Left lung (tissue), 10 donors: Measurements from ENCODE around the gene TCF7L1. TPM values are rescaled to one million over a fixed set of nuclear protein-coding genes. Genes with fewer than 3 reads are reported as not detected.

ENCODE experiments used
- ATAC-seq: fragments of 200-7000 bp; cut with Tn5 transposase; one replicate; pipeline ENCODE4 v1.9.1; 2020; ENCODE audit warnings: moderate library complexity
- DNase-seq, 4 donors: peaks; one replicate each; pipeline ENCODE4 v3.0.0-alpha.2; 2013 to 2020
- H3K27ac ChIP-seq, 2 donors: fragments of 200-600 bp; sonication (generic) in 1 of 2; one replicate each; pipeline versions ENCODE4 v1.5.0 to v1.8.0; 2020 to 2021
- H3K27me3 ChIP-seq, 2 donors: fragments of 200-600 bp; sonication (generic) in 1 of 2; one replicate each; pipeline versions ENCODE4 v1.5.0 to v1.8.0; 2020 to 2021
- H3K36me3 ChIP-seq, 2 donors: fragments of 200-600 bp; sonication (generic) in 1 of 2; one replicate each; pipeline versions ENCODE4 v1.5.0 to v1.8.0; 2020 to 2021
- H3K4me1 ChIP-seq, 2 donors: fragments of 200-600 bp; one replicate each; pipeline ENCODE4 v1.8.0; 2021
- H3K4me3 ChIP-seq, 2 donors: fragments of 200-600 bp; sonication (generic) in 1 of 2; one replicate each; pipeline versions ENCODE4 v1.5.0 to v1.8.0; 2020 to 2021; ENCODE audit warnings: mild to moderate bottlenecking in 1 of 2
- H3K9me3 ChIP-seq, 2 donors: fragments of 200-600 bp; sonication (generic) in 1 of 2; one replicate each; pipeline versions ENCODE4 v1.5.0 to v1.8.0; 2020 to 2021
- CTCF ChIP-seq, 2 donors: fragments of 200-600 bp; sonication (generic) in 1 of 2; IDR thresholded peaks; one replicate each; pipeline versions ENCODE4 v1.5.0 to v1.8.0; 2021; ENCODE audit warnings: antibody characterized with exemption in 2 of 2
- intact Hi-C, 2 donors: fragments of 100-400 bp; cut with DNase I; formaldehyde crosslinking; loops; one replicate each; pipeline versions ENCODE4 v1.11.2 to v1.14.2; 2022
- polyA plus RNA-seq, 6 donors: library from polyadenylated mRNA; unstranded; fragments of 120-200 nt; gene quantifications; one replicate each; pipeline ENCODE4 v1.2.1, GENCODE V29; 2013; ENCODE audit not compliant: insufficient read length in 6 of 6
- total RNA-seq, 2 donors: library from RNA; stranded (reverse); fragmentation: NEBNext Ultra II Directional; extraction: Animal tissue kit (Norgen Biotek cat#: 25700); gene quantifications; one replicate each; pipeline ENCODE4 v1.2.1, GENCODE V29; 2021
- donor health status: DM: no; HTN: yes; CAD: no.
- donor health status: DM: no; HTN: no; CAD: no.

The TCF7L1 gene
- total and polyA plus RNA-seq, 8 donors: 16.4 to 63.9 (median 57.5) TPM

DNA sequence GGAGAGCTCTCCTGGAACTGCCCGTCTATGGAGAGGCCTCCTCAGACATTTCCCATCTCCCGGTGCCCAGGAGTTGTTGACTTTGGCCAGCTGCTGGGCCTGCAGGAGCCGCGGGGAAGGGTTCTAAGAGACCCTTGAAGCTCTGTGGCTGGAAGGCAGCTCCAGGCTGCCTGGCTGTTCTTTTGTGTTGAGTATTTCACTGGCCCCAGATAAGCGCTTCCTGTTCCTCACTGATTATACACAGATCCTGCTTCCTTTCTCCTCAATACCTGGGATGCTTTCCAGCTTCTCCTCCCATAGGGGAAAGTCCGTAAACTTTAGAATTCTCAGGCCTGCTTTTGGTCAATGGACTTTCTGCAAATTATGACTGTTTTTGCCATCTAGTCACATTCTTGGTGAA is 136.8 kb downstream of the TCF7L1 start:
- DNase-seq: peak in 1 of 4 donors; percentile 56
- TF ChIP-seq CTCF (IDR thresholded peaks at IDR 0.05): no peak
- Histone ChIP-seq H3K36me3 (no peaks in the 10 kb centered on the region), H3K9me3 (no peaks in the 10 kb centered on the region), H3K27ac (peak overlapping the region; percentile 9 to 67), H3K4me3 (no peak overlapping the region), H3K27me3 (no peaks in the 10 kb centered on the region), H3K4me1 (peaks cover 9 to 39% of the 10 kb centered on the region in 2 donors)
- ATAC-seq: peak; percentile 82
- intact Hi-C loops: no loop called here

- peaks cover 0 to 33% of the 10 kb centered on the region in 2 donors for H3K4me1 ChIP-seq
- intact Hi-C loops: no loop called here
- TF ChIP-seq CTCF (IDR thresholded peaks at IDR 0.05): no peak
Observed at GRCh38 chr2:85272357-85272756, 139.2 kb downstream of the TCF7L1 start.

DNA sequence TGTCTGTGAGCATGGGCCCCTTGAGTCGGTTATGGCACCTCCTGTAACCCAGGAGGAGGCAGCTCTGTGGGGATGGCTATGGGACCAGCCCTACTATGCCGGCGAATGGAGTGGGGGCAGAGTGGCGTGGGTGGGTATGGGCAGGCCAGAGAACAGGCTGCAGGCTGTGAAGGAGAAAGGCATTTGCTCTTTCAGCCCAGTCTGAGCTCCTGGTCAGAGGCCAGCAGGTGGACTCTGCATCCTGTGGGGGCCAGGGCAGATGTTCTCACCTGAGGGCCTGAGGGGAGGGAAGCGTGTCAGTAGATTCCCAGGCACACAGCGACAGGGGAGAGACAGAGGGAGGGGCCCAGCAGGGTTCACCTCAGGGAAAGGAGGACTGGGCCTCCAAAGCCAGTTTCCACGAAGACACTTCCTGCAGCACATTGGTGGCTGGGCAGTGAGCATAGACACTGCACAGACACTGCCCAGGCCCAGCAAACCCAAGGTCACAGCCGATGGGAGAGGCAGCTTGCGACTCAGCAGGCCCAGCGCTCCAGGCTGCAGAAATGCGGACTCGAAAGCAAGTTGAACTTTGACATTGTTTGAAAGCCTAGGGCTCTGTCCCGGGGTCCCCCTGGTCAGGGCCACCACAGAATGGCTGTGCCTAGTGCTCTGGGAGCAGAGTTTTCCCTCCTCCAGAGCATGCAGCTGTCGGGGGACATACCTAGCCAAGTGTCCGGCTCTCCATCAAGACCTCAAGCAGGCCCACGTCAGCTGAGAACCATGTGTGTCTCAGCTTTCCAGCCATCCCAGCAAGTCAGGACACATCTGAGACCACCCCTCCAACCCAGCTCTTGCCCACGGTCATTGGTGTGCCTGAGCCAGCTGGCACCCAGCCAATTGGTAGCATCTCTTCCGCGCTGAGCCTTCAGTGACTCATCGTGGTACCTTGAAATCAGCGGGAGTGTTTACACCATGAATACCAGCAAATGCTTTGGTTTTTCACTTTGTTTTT is 140.8 kb downstream of the TCF7L1 start:
- ATAC-seq (no peak), DNase-seq (no peak)
- no peak for TF ChIP-seq CTCF (IDR thresholded peaks at IDR 0.05)
- intact Hi-C loops: no loop called here
- no peaks in the 10 kb centered on the region for H3K36me3 ChIP-seq
- no peaks in the 10 kb centered on the region for H3K27me3 ChIP-seq
- no peak overlapping the region for H3K27ac ChIP-seq
- no peaks in the 10 kb centered on the region for H3K9me3 ChIP-seq
- peaks cover 4 to 41% of the 10 kb centered on the region in 2 donors for H3K4me1 ChIP-seq
- H3K4me3 ChIP-seq: no peak overlapping the region

More at GRCh38 chr2:85272357-85272756, 139.2 kb downstream of the TCF7L1 start:
- DNase-seq (no peak), ATAC-seq (no peak)
- no peak overlapping the region for H3K27ac ChIP-seq
- no peaks in the 10 kb centered on the region for H3K9me3 ChIP-seq
- no peak overlapping the region for H3K4me3 ChIP-seq
- H3K27me3 ChIP-seq: no peaks in the 10 kb centered on the region
- no peaks in the 10 kb centered on the region for H3K36me3 ChIP-seq

GRCh38 chr2:85275984-85276540 is 142.9 kb downstream of the TCF7L1 start:
- Histone ChIP-seq H3K27ac (peak overlapping the region; percentile 13 to 51), H3K36me3 (no peaks in the 10 kb centered on the region), H3K9me3 (no peaks in the 10 kb centered on the region), H3K27me3 (no peaks in the 10 kb centered on the region), H3K4me1 (peaks cover 4 to 23% of the 10 kb centered on the region in 2 donors), H3K4me3 (no peak overlapping the region)
- no peak for TF ChIP-seq CTCF (IDR thresholded peaks at IDR 0.05)
- ATAC-seq (no peak), DNase-seq (no peak)
- intact Hi-C loops: no loop called here

- TF ChIP-seq CTCF (IDR thresholded peaks at IDR 0.05): no peak
- DNase-seq (no peak), ATAC-seq (no peak)
- H3K27me3 ChIP-seq: no peaks in the 10 kb centered on the region
- H3K9me3 ChIP-seq: no peaks in the 10 kb centered on the region
- H3K4me1 ChIP-seq: peaks cover 4 to 22% of the 10 kb centered on the region in 2 donors
- peak overlapping the region; percentile 13 to 51 for H3K27ac ChIP-seq
- H3K36me3 ChIP-seq: no peaks in the 10 kb centered on the region
- intact Hi-C loops: no loop called here
- no peak overlapping the region for H3K4me3 ChIP-seq
Observed at GRCh38 chr2:85276571-85277118, 143.5 kb downstream of the TCF7L1 start.
